Measurements from ENCODE around the gene BAZ1B.

GRCh38 chr7:73532224-73532623 is 10.1 kb upstream of the BAZ1B start:
- TF ChIP-seq CTCF (tag by site-specific recombination; IDR thresholded peaks at IDR 0.05), result no peak
- TF ChIP-seq, protein P1, sequence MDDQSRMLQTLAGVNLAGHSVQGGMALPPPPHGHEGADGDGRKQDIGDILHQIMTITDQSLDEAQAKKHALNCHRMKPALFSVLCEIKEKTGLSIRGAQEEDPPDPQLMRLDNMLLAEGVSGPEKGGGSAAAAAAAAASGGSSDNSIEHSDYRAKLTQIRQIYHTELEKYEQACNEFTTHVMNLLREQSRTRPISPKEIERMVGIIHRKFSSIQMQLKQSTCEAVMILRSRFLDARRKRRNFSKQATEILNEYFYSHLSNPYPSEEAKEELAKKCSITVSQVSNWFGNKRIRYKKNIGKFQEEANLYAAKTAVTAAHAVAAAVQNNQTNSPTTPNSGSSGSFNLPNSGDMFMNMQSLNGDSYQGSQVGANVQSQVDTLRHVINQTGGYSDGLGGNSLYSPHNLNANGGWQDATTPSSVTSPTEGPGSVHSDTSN (CRISPR knock-in tag; IDR thresholded peaks at IDR 0.05), result no peak
- TF ChIP-seq ZNF350 (tag by site-specific recombination; IDR thresholded peaks at IDR 0.05), result no peak
- TF ChIP-seq ZNF404 (tag by site-specific recombination; IDR thresholded peaks at IDR 0.05), result no peak
- no peak for TF ChIP-seq ZNF174 (tag by site-specific recombination; IDR thresholded peaks at IDR 0.05)
- TF ChIP-seq ZNF362 (tag by site-specific recombination; IDR thresholded peaks at IDR 0.05), result no peak
- no peak for TF ChIP-seq ZNF341 (tag by site-specific recombination; IDR thresholded peaks at IDR 0.05; ENCODE audit: low read depth)

All from HEK293 (cell line).